Retinal pigment epithelial cell (primary cell): ENCODE results near the gene ZNF385B.

Source experiments
- DNase-seq: peaks from one replicate; pipeline ENCODE4 v3.0.0-alpha.2; 2010; ENCODE audit warnings: low read depth
- H3K4me3 ChIP-seq: 2 replicates; pipeline ENCODE4 v1.5.1; 2011; ENCODE audit warnings: mild to moderate bottlenecking, low read length, control low read depth, moderate library complexity
- CTCF ChIP-seq: conservative IDR thresholded peaks from 2 replicates; pipeline ENCODE4 v1.5.1; 2011; ENCODE audit warnings: low read depth, low read length, control low read depth, inconsistent platforms

Gene ZNF385B

GRCh38 chr2:179861416-179862067 lies at the start of gene ZNF385B:
ZNF385B (minus strand) TSS chr2:179861612.
- no peak for TF ChIP-seq CTCF
- H3K4me3 ChIP-seq = peak within 1 kb of the TSS; percentile 60
- DNase-seq = no peak

GRCh38 chr2:179910735-179911113 lies 49.3 kb upstream of the ZNF385B start:
- H3K4me3 ChIP-seq = no peak overlapping the region
- no peak for TF ChIP-seq CTCF
- DNase-seq = no peak

- TF ChIP-seq CTCF = no peak
- H3K4me3 ChIP-seq = no peak overlapping the region
- DNase-seq = no peak
These were observed 48.7 kb upstream of the ZNF385B start for GRCh38 chr2:179909845-179910734.

- TF ChIP-seq CTCF = no peak
- no peak overlapping the region for H3K4me3 ChIP-seq
- DNase-seq = no peak
These were observed 39.2 kb upstream of the ZNF385B start for GRCh38 chr2:179900655-179901054.

- no peak for DNase-seq
- H3K4me3 ChIP-seq = no peak overlapping the region
- no peak for TF ChIP-seq CTCF
These were observed 38.3 kb upstream of the ZNF385B start for GRCh38 chr2:179899666-179900065.

- no peak for DNase-seq
- peak; percentile 41 for TF ChIP-seq CTCF
- no peak overlapping the region for H3K4me3 ChIP-seq
These were observed 37.5 kb upstream of the ZNF385B start for GRCh38 chr2:179898873-179899272.
